A673 (cell line): ENCODE results near the gene DMP1.

ENCODE experiments used
- CTCF ChIP-seq: fragments of 300-800, 200-600 bp; sonication (generic); conservative IDR thresholded peaks from 2 replicates; pipeline ENCODE4 v1.5.1; 2017; ENCODE audit warnings: low read depth, mild to moderate bottlenecking, antibody characterized with exemption, low read length, moderate library complexity, mixed read lengths
- EZH2 ChIP-seq: fragments of 200-600 bp; sonication (generic); IDR thresholded peaks from 2 replicates; pipeline ENCODE4 v1.6.1; 2017; ENCODE audit warnings: borderline replicate concordance, low read depth, mild to moderate bottlenecking, mixed read lengths, antibody characterized with exemption, low read length; ENCODE audit not compliant: poor library complexity, severe bottlenecking

GRCh38 chr4:87697272-87697671, 47.2 kb downstream of the DMP1 start:
- TF ChIP-seq CTCF, result no peak
- no peak for TF ChIP-seq EZH2
